K562 (cell line): ENCODE results near the gene SLC7A10. TPM values are rescaled to one million over a fixed set of nuclear protein-coding genes. Genes with fewer than 3 reads are reported as not detected.

Experiments
- ATAC-seq: fragments of 200-7000 bp; cut with Tn5 transposase; 3 replicates; pipeline ENCODE4 v1.9.1; 2020; ENCODE audit warnings: moderate library complexity
- BruUV-seq: library from RNA; stranded (reverse); fragments of 400-500 nt; replicated peaks from 2 replicates; lab custom pipeline; 2021; lab: Mats Ljungman, UMichigan
- CTCF ChIA-PET: fragments of 300-600 bp; formaldehyde crosslinking; extraction: SDS; loops from one replicate; lab custom pipeline; 2021; ENCODE audit warnings: low intra/inter-chr PET ratio; lab: Yijun Ruan, JAX
- POLR2A ChIA-PET: fragments of 300-600, 350-650 bp; sonication (Branson Sonifier 250); formaldehyde crosslinking; extraction: SDS; loops from one replicate; lab custom pipeline; 2021; ENCODE audit warnings: antibody characterized with exemption, inconsistent platforms; lab: Yijun Ruan, JAX
- DNase-seq, 4 experiments: peaks; one replicate each; pipeline versions ENCODE4 v3.0.0 to v3.0.0-alpha.2; 2011 to 2018; ENCODE audit warnings: low spot score in 3 of 4, mixed read lengths in 3 of 4; ENCODE audit errors: extremely low read depth in 1 of 4
- FAIRE-seq: peaks from 2 replicates; lab custom pipeline; 2011; peaks lifted over from hg19 to GRCh38; lab: Jason Lieb, UNC
- H2AFZ ChIP-seq: 2 replicates; pipeline ENCODE4 v1.6.0; 2011; ENCODE audit warnings: low read depth, low read length, control low read depth, inconsistent platforms
- H3K27ac ChIP-seq: fragments of 200-600 bp; 3 replicates; pipeline ENCODE4 v1.8.0; 2011; ENCODE audit warnings: low read depth, mild to moderate bottlenecking, control low read depth, inconsistent platforms, low read length, moderate library complexity, mixed read lengths; ENCODE audit errors: extremely low read depth
- H3K27me3 ChIP-seq, 2 experiments: fragments of 300-600 bp in 1 of 2; 2 replicates in 1 of 2; 3 replicates in 1 of 2; pipeline versions ENCODE4 v1.6.0 to v1.8.0; 2011; ENCODE audit warnings: inconsistent platforms in 2 of 2, low read length in 2 of 2, mild to moderate bottlenecking in 1 of 2, mixed read lengths in 1 of 2, moderate library complexity in 1 of 2; ENCODE audit not compliant: control insufficient read depth in 2 of 2, insufficient read depth in 2 of 2
- H3K36me3 ChIP-seq: fragments of 300-600 bp; 3 replicates; pipeline ENCODE4 v1.8.0; 2011; ENCODE audit warnings: mild to moderate bottlenecking, low read length, inconsistent platforms; ENCODE audit not compliant: control insufficient read depth, insufficient read depth
- H3K4me1 ChIP-seq, 2 experiments: fragments of 200-600 bp in 1 of 2; replicated peaks in 1 of 2; 2 replicates in 1 of 2; 3 replicates in 1 of 2; pipeline versions ENCODE4 v1.5.1 to v1.8.0; 2011; ENCODE audit warnings: inconsistent platforms in 2 of 2, low read length in 2 of 2, mild to moderate bottlenecking in 1 of 2, mixed read lengths in 1 of 2, moderate library complexity in 1 of 2; ENCODE audit not compliant: control insufficient read depth in 2 of 2, insufficient read depth in 2 of 2
- H3K4me2 ChIP-seq: 2 replicates; pipeline ENCODE4 v1.6.1; 2011; ENCODE audit warnings: low read length, control low read depth, inconsistent platforms, mixed read lengths; ENCODE audit not compliant: insufficient read depth
- H3K4me3 ChIP-seq: fragments of 200-600 bp; sonication (generic), shearing (Covaris generic); 2 replicates; pipeline ENCODE4 v1.5.1; 2016; ENCODE audit warnings: control low read depth, inconsistent platforms
- H3K79me2 ChIP-seq: fragments of 200-600 bp; 3 replicates; pipeline ENCODE4 v1.8.0; 2011; ENCODE audit warnings: low read length, inconsistent platforms; ENCODE audit not compliant: control insufficient read depth, insufficient read depth
- H3K9ac ChIP-seq, 2 experiments: 2 replicates each; pipeline versions ENCODE4 v1.6.0 to v1.6.1; 2011; ENCODE audit warnings: low read depth in 2 of 2, low read length in 2 of 2, control low read depth in 1 of 2, inconsistent platforms in 1 of 2, mild to moderate bottlenecking in 1 of 2, mixed read lengths in 1 of 2; ENCODE audit not compliant: insufficient read depth in 1 of 2
- H3K9me1 ChIP-seq: one replicate; pipeline ENCODE4 v1.6.0; 2011; ENCODE audit warnings: inconsistent platforms, mild to moderate bottlenecking, low read length, moderate library complexity; ENCODE audit not compliant: control insufficient read depth, insufficient read depth
- H3K9me3 ChIP-seq: replicated peaks from 2 replicates; pipeline ENCODE4 v1.5.1; 2011; ENCODE audit warnings: low read depth, low read length, inconsistent platforms; ENCODE audit not compliant: control insufficient read depth, insufficient read depth
- H4K20me1 ChIP-seq: replicated peaks from 2 replicates; pipeline ENCODE4 v1.6.1; 2011; ENCODE audit warnings: low read length, inconsistent platforms, mixed read lengths; ENCODE audit not compliant: control insufficient read depth, insufficient read depth
- CCNT2 ChIP-seq: IDR thresholded peaks from 2 replicates; pipeline ENCODE4 v1.6.1; 2011; ENCODE audit warnings: borderline replicate concordance, low read depth, mild to moderate bottlenecking, moderate library complexity, mixed read lengths, low read length; ENCODE audit not compliant: insufficient read length; ENCODE audit errors: extremely low read depth
- ETV5 ChIP-seq: sonication (generic); formaldehyde crosslinking; IDR thresholded peaks from 2 replicates; pipeline ENCODE4 v1.4.0; 2020; ENCODE audit warnings: low read depth, mild to moderate bottlenecking, missing genetic modification reagents
- NFE2L1 ChIP-seq: fragments of 450-650 bp; IDR thresholded peaks from 2 replicates; pipeline ENCODE4 v1.6.1; 2016; ENCODE audit warnings: missing genetic modification characterization, low read depth, mild to moderate bottlenecking, missing compliant biosample characterization, moderate library complexity, borderline replicate concordance
- TCF7L2 ChIP-seq: fragments of 150-350 bp; IDR thresholded peaks from 2 replicates; pipeline ENCODE4 v1.6.1; 2016; ENCODE audit warnings: low read depth, mild to moderate bottlenecking, low read length, moderate library complexity
- ZNF695 ChIP-seq: fragments of 450-650 bp; formaldehyde crosslinking; IDR thresholded peaks from 2 replicates; pipeline ENCODE4 v1.4.0; 2020; ENCODE audit warnings: mild to moderate bottlenecking, moderate library complexity
- WGBS: fragments of 100-300 bp; shearing (Covaris generic); methylation state at CpG from one replicate; pipeline ENCODE4 v1.1.6; 2016; ENCODE audit warnings: low coverage, mixed read lengths; ENCODE audit not compliant: insufficient coverage; ENCODE audit errors: missing lambda C conversion rate; 5-methylcytosine and 5-hydroxymethylcytosine counted together
- in situ Hi-C: fragments of 300-500 bp; cut with MboI; formaldehyde crosslinking; loops from 4 replicates; pipeline ENCODE4 v1.15.0; 2018; ENCODE audit warnings: inconsistent platforms, mixed read lengths
- intact Hi-C: fragments of 100-400 bp; cut with micrococcal nuclease; formaldehyde crosslinking; loops from 2 replicates; pipeline ENCODE4 v1.14.2; 2022
- polyA plus RNA-seq, 8 experiments: library from polyadenylated mRNA; depleted of rRNA in 4 of 8; stranded (reverse) in 5 of 8; unstranded in 3 of 8; fragments of >200 nt; fragmentation: Nextera tagmentation in 2 of 8; fragmentation: Illumina TruSeq in 1 of 8; extraction: Ambion mirVana in 2 of 8; extraction: Trizol in 1 of 8; gene quantifications; 2 replicates each; pipeline versions ENCODE4 v1.2.1 to v1.2.3, GENCODE V29; 2011 to 2014; ENCODE audit warnings: inconsistent platforms in 1 of 8, missing spikeins in 1 of 8
- total RNA-seq, 7 experiments: library from RNA; depleted of rRNA in 6 of 7; stranded (reverse); fragments of >200 nt in 6 of 7; fragmentation: Illumina TruSeq in 2 of 7; extraction: Trizol in 2 of 7; gene quantifications; 2 replicates each; pipeline versions ENCODE4 v1.2.1 to v1.2.3, GENCODE V29; 2011 to 2021; ENCODE audit warnings: low replicate concordance in 1 of 7
- TF ChIP-seq, protein P1 (sequence below): fragments of 250-450 bp; sonication (Bioruptor Pico); IDR thresholded peaks from 2 replicates; pipeline ENCODE4 v1.9.0; 2021; ENCODE audit warnings: mild to moderate bottlenecking
- TF ChIP-seq, protein P2 (sequence below), 2 experiments: fragments of 450-650 bp in 1 of 2; sonication (generic) in 1 of 2; formaldehyde crosslinking in 1 of 2; IDR thresholded peaks in 1 of 2; conservative IDR thresholded peaks in 1 of 2; 2 replicates each; pipeline versions ENCODE4 v1.6.1 to v1.8.1; 2016 to 2023; ENCODE audit warnings: mild to moderate bottlenecking in 2 of 2, moderate library complexity in 2 of 2, inconsistent platforms in 1 of 2, missing genetic modification reagents in 1 of 2
- TF ChIP-seq, protein P3 (sequence below): IDR thresholded peaks from 2 replicates; pipeline ENCODE4 v1.6.1; 2011; ENCODE audit warnings: borderline replicate concordance, low read depth, mild to moderate bottlenecking, moderate library complexity, low read length; ENCODE audit not compliant: insufficient read depth, poor library complexity, severe bottlenecking

Gene SLC7A10
- total and polyA plus RNA-seq, 9 of the 15 experiments (the other 6 are each of a cell fraction or from before 2014, with no cell fraction given), result 0.07 TPM; not detected in 8

DNA sequence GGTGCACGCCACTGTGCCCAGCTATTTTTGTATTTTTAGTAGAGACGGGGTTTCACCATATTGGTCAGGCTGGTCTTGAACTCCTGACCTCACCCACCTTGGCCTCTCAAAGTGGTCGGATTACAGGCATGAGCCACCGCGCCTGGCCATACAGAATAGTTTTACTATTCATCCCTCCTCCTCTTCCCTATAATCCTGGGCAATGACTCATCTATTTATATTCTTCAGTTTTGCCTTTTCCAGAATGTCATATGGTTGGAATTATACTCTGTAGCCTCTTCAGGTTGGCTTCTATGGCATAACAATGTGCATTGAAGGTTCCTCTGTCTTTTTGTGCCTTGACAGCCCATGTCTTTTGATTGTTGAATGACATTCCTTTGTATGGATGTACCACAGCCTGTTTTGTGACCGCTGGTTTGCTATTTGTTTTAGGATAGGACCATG lies 53.7 kb downstream of the SLC7A10 start:
- DNase-seq, result no peak
- no peak for FAIRE-seq
- Histone ChIP-seq H2AFZ (no peak overlapping the region), H3K79me2 (peaks cover 10% of the 10 kb centered on the region; the same call in 2 of the 3 replicates), H3K27ac (no peak overlapping the region), H3K27me3 (no peaks in the 10 kb centered on the region), H3K36me3 (no peaks in the 10 kb centered on the region), H3K4me3 (no peak overlapping the region), H3K9ac (no peak overlapping the region), H3K9me1 (no peaks in the 10 kb centered on the region), H4K20me1 (no peaks in the 10 kb centered on the region), H3K4me2 (no peak overlapping the region), H3K9me3 (peaks cover 2% of the 10 kb centered on the region; the same call in 1 of the 2 replicates), H3K4me1 (peaks cover 7 to 19% of the 10 kb centered on the region in 2 experiments; a peak in 4 of 5 replicates)
- TF ChIP-seq, protein P1, sequence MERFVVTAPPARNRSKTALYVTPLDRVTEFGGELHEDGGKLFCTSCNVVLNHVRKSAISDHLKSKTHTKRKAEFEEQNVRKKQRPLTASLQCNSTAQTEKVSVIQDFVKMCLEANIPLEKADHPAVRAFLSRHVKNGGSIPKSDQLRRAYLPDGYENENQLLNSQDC (CRISPR knock-in tag), result no peak
- TF ChIP-seq NFE2L1 (tag), result peak; percentile 22; the same call in 1 of the 2 replicates
- in situ Hi-C loops (no loop called here), intact Hi-C loops (no loop called here)
- ChIA-PET CTCF (no interaction called here), POLR2A (no interaction called here)
- ATAC-seq, result no peak
- 71% methylated on average over 6 of the region's 6 CpGs for WGBS
- no TSS peak for BruUV-seq

DNA sequence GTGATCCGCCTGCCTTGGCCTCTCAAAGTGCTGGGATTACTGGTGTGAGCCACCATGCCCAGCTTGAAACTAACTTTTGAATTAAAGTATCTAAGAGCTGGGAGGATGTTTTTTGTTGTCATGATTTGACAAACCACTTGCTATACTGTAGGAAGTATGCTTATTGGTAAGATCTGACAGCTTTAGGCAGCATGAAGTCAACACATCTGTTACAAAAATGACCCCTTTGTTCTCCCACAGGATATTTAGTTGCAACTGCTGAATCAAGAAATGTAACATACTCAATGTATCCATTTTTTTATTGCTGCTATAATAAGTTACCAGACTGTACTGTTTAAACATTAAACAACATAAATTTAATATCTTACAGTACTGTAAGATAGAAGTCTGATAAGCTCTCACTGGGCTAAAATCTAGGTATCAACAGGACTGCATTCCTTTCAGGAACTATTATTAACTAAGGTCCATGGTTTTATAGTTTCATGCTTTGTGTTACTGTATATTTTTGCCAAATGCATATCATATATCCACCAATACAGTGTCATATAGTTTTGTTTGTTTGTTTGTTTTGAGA lies 54.3 kb downstream of the SLC7A10 start:
- no peaks in the 10 kb centered on the region for H4K20me1 ChIP-seq
- WGBS, result 80% methylated on average over 1 of the region's 1 CpG
- H3K27ac ChIP-seq, result no peak overlapping the region
- no peak overlapping the region for H2AFZ ChIP-seq
- no peak for ATAC-seq
- no peaks in the 10 kb centered on the region for H3K36me3 ChIP-seq
- no peaks in the 10 kb centered on the region for H3K9me1 ChIP-seq
- no peak overlapping the region for H3K4me3 ChIP-seq
- peaks cover 7% of the 10 kb centered on the region; the same call in 2 of the 3 replicates for H3K79me2 ChIP-seq
- CTCF ChIA-PET, result no interaction called here
- in situ Hi-C loops, result no loop called here
- no peak for DNase-seq
- no TSS peak for BruUV-seq
- no peak overlapping the region for H3K9ac ChIP-seq
- intact Hi-C loops, result no loop called here
- H3K9me3 ChIP-seq, result peaks cover 2% of the 10 kb centered on the region; the same call in 1 of the 2 replicates
- no peak for FAIRE-seq
- no peaks in the 10 kb centered on the region for H3K27me3 ChIP-seq
- H3K4me2 ChIP-seq, result no peak overlapping the region
- peaks cover 7 to 16% of the 10 kb centered on the region in 2 experiments; a peak in 4 of 5 replicates for H3K4me1 ChIP-seq
- POLR2A ChIA-PET, result interaction anchor here (1.1 kb wide), 1 partner anchor 11 kb away, joined by 3 read pairs; no protein-coding TSS in a partner anchor
- TF ChIP-seq, protein P2, sequence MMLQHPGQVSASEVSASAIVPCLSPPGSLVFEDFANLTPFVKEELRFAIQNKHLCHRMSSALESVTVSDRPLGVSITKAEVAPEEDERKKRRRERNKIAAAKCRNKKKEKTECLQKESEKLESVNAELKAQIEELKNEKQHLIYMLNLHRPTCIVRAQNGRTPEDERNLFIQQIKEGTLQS (IDR thresholded peaks at IDR 0.05), result no peak
- TF ChIP-seq, protein P2 (CRISPR knock-in tag; conservative IDR thresholded peaks at IDR 0.05), result no peak
- TF ChIP-seq ETV5 (CRISPR knock-in tag) (no peak), ZNF695 (CRISPR knock-in tag) (no peak), CCNT2 (no peak), TCF7L2 (no peak)
- TF ChIP-seq, protein P3, sequence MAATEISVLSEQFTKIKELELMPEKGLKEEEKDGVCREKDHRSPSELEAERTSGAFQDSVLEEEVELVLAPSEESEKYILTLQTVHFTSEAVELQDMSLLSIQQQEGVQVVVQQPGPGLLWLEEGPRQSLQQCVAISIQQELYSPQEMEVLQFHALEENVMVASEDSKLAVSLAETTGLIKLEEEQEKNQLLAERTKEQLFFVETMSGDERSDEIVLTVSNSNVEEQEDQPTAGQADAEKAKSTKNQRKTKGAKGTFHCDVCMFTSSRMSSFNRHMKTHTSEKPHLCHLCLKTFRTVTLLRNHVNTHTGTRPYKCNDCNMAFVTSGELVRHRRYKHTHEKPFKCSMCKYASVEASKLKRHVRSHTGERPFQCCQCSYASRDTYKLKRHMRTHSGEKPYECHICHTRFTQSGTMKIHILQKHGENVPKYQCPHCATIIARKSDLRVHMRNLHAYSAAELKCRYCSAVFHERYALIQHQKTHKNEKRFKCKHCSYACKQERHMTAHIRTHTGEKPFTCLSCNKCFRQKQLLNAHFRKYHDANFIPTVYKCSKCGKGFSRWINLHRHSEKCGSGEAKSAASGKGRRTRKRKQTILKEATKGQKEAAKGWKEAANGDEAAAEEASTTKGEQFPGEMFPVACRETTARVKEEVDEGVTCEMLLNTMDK, result no peak
